Choroid plexus epithelial cell (primary cell): ENCODE data around the gene PIM3.
A peak's percentile ranks its signal among the peaks of the same experiment; 100 is the strongest.

ENCODE experiments used
- DNase-seq: peaks from one replicate; pipeline ENCODE4 v3.0.0-alpha.2; 2010; ENCODE audit warnings: low read depth
- H3K4me3 ChIP-seq: 2 replicates; pipeline ENCODE4 v1.5.1; 2011; ENCODE audit warnings: low read depth, mild to moderate bottlenecking, control low read depth, low read length, moderate library complexity
- TF ChIP-seq, protein P1 (sequence below): conservative IDR thresholded peaks from 2 replicates; pipeline ENCODE4 v1.5.1; 2011; ENCODE audit warnings: low read depth, mild to moderate bottlenecking, control low read depth, inconsistent platforms, low read length, moderate library complexity

The PIM3 gene

DNA sequence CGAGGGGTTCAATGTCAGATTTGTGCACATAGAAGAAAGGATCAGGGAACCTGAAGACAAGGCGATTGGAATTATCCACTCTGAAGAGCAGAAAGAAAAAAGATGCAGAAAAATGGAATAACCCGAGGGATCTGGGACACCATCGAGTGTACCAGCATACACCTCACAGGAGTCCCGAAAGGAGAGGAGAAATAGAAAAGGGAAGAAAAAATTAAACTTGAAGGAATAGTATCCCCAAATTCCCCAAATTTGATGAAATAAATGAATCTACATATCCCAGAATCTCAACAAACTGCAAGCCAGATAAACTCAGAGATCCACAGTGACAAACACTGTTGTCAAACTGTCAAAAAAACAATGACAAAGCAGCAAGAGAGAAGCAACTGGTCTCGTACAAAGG, 30.6 kb downstream of the PIM3 start:
- TF ChIP-seq, protein P1, sequence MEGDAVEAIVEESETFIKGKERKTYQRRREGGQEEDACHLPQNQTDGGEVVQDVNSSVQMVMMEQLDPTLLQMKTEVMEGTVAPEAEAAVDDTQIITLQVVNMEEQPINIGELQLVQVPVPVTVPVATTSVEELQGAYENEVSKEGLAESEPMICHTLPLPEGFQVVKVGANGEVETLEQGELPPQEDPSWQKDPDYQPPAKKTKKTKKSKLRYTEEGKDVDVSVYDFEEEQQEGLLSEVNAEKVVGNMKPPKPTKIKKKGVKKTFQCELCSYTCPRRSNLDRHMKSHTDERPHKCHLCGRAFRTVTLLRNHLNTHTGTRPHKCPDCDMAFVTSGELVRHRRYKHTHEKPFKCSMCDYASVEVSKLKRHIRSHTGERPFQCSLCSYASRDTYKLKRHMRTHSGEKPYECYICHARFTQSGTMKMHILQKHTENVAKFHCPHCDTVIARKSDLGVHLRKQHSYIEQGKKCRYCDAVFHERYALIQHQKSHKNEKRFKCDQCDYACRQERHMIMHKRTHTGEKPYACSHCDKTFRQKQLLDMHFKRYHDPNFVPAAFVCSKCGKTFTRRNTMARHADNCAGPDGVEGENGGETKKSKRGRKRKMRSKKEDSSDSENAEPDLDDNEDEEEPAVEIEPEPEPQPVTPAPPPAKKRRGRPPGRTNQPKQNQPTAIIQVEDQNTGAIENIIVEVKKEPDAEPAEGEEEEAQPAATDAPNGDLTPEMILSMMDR, result no peak
- DNase-seq, result no peak

DNA sequence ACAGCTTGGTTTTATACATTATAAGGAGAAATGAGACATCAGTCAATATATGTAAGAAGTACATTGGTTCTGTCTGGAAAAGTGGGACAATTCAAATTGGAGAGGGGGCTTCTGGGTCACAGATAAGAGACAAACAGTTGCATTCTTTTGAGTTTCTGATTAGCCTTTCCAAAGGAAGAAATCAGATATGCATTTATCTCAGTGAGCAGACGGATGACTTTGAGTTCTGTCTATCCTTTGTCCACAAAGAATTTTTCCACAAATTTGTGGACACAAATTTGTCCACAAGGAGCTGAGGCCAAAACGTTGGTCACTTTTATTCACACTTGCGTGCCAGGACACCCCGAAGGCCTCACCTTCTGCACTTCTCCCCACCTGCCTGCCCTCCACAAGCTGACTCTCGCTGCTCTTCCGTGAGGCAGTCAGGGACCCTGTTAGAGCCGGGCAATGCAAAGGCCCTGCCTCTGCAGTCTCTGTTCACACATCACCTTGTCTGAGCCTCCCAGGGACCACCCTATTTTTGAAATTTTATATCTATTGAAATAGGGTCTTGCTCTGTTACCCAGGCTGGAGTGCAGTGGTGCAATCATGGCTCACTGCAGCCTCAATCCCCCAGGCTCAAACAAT, 31.4 kb downstream of the PIM3 start:
- no peak overlapping the region for H3K4me3 ChIP-seq
- DNase-seq, result no peak
- TF ChIP-seq, protein P1, result no peak

More for the DNA sequence above, 30.6 kb downstream of the PIM3 start:
- H3K4me3 ChIP-seq, result no peak overlapping the region

DNA sequence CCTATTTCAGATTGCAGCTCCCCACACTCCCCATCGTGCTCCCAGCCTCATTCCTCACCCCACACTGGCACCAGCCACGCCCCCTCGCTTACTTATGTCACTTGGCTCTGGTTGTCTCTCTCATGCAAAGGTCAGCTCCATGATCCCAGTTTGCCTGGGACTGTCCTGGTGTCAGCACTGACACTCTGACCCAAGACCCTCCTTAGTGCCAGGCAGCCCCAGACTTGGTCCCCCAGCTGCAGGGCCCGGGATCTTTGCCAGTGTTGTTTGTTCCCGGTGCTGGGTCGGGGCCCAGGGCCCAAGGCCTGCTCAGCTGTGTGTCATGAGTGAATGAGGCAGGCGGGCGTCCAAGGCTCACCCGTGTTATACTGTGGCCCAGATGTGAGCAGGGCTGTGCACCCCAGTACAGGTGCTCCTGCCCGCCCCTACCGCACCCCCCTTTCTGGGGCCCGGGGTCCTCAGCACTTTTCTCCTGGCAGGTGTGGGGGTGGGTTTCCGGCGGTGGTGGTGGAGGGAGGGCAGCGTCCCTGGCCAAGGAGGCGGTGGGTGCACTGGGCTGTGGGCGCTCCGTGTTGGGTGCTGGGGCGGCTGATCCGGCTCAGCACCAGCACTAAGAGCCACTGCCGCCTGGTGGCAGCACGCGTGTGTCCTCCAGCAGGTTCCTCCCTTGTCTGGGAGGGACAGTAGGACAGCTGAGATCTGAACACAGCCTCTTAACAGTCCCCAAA, 32.5 kb downstream of the PIM3 start:
- H3K4me3 ChIP-seq, result no peak overlapping the region
- peak; percentile 64 for DNase-seq
- TF ChIP-seq, protein P1, result peak; percentile 80

DNA sequence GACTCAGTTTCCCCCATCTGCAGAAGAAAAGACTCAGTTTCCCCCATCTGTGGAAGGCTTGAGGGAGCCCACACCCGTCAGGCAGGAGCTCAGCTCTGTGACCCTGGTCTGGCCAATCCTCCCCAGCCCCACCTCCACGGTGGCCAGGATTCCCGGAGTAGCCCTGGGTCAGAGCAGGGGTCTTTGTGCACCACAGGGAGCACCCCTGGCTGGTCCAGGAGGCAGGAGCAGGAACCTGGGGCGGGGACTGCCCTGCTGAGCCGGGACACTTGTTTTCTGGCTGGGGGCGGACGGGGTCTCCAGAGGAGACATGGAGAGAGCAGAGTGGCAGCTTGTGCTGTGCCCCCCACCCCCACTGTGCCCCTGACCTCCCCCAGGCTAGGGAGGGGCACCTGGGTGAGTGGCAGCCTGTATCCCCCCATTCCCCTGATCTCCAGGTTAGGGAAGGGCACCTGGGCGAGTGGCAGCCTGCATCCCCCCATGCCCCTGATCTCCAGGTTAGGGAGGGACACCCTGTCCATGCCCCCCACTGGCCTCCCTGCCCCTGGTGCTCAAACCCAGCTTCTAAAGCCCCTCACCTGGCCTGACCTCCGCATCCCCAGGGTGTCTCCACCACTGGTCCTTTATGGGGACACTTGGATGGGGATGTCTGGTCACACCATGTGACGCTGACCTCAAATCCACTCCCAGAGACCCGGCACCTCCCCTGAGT, 33.2 kb downstream of the PIM3 start:
- H3K4me3 ChIP-seq, result no peak overlapping the region
- TF ChIP-seq, protein P1, result no peak
- no peak for DNase-seq

DNA sequence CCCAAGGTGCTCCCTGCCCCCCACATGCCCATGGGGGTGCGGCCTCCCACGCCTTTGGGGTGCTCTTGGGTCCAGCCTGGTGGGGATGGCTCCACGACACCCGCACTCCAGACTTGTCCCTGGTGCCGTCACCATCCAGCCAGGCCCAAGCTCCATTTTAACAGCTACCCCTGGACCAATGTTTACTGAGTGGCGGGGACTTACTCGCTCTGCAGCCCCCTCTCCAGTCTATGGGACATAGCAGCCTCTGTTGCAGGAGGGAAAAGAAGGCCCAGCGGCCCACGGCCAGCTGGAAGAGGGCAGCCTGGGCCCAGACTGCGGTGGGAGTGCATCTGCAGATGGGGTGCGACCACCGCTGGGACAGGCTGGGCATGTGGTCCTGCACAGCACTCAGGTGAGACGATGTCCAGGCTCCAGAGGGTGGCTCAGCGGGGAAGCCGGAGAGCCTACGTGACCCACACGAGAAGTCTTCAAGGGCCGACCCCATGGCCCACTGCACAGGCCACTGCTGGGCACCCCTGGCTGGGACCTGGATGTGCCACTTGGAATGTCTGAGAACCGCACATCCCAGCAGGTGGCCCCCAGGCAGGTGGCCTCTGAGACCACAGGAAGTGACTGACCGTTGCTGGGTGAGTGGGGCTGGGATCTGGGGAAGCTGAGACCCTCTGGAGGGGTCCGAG, 33.9 kb downstream of the PIM3 start:
- TF ChIP-seq, protein P1, result no peak
- no peak overlapping the region for H3K4me3 ChIP-seq

DNA sequence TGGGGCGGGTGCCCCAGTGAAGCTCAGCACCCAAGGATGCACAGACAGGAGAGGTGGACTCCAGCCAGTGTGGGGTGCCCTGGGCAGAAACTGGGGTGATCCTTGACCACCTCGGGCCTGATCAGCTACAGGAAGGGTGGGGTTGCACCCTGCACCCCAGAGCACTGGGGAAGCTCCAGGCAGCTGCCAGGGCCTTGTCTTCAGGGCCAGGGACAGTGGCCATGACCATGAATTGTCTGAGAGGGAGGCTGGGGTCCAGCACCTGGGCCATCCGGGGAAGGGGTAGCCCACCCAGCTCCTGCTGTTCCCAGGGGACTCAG, 34.4 kb downstream of the PIM3 start:
- DNase-seq, result no peak
- no peak overlapping the region for H3K4me3 ChIP-seq
- TF ChIP-seq, protein P1, result no peak

More for the DNA sequence above, 33.9 kb downstream of the PIM3 start:
- no peak for DNase-seq
